B cell (primary cell): ENCODE measurements around the gene ANKRD2.

Experiments used
- EZH2 ChIP-seq: IDR thresholded peaks from 2 replicates; pipeline ENCODE4 v1.6.1; 2012; ENCODE audit warnings: borderline replicate concordance, low read depth, mild to moderate bottlenecking, moderate library complexity, low read length; ENCODE audit not compliant: insufficient read depth, poor library complexity, severe bottlenecking
- TF ChIP-seq, protein P1 (sequence below): fragments of 200-600 bp; IDR thresholded peaks from one replicate; pipeline ENCODE4 v1.8.0; 2022; ENCODE audit warnings: antibody characterized with exemption, mild to moderate bottlenecking

DNA sequence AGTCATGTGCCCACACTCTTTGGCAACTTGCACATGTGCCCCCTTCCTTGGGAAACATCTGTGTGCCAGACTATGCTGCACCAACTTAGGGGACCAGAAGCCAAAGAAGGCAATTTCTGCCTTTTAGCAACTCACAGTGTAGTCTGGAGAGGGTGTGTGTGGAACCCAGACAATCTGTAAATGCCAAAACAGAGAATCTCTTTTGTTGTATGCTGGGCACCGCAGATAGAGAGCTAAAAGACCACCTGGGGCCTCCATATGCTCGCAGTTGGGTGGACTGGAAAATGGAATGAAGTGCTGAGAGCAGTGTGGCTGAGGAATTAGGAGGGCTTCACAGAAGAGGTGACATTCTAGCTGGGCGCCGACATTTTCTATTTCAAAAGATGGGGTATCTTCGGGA, 47.5 kb upstream of the ANKRD2 start:
- TF ChIP-seq, protein P1, sequence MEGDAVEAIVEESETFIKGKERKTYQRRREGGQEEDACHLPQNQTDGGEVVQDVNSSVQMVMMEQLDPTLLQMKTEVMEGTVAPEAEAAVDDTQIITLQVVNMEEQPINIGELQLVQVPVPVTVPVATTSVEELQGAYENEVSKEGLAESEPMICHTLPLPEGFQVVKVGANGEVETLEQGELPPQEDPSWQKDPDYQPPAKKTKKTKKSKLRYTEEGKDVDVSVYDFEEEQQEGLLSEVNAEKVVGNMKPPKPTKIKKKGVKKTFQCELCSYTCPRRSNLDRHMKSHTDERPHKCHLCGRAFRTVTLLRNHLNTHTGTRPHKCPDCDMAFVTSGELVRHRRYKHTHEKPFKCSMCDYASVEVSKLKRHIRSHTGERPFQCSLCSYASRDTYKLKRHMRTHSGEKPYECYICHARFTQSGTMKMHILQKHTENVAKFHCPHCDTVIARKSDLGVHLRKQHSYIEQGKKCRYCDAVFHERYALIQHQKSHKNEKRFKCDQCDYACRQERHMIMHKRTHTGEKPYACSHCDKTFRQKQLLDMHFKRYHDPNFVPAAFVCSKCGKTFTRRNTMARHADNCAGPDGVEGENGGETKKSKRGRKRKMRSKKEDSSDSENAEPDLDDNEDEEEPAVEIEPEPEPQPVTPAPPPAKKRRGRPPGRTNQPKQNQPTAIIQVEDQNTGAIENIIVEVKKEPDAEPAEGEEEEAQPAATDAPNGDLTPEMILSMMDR, result no peak
- TF ChIP-seq EZH2, result no peak
